ENCODE measurements around the gene ATXN2L. TPM values are rescaled to one million over a fixed set of nuclear protein-coding genes. Genes with fewer than 3 reads are reported as not detected.

ATXN2L gene
- total RNA-seq, 1 experiment from 2014 or later: 264 TPM

DNA sequence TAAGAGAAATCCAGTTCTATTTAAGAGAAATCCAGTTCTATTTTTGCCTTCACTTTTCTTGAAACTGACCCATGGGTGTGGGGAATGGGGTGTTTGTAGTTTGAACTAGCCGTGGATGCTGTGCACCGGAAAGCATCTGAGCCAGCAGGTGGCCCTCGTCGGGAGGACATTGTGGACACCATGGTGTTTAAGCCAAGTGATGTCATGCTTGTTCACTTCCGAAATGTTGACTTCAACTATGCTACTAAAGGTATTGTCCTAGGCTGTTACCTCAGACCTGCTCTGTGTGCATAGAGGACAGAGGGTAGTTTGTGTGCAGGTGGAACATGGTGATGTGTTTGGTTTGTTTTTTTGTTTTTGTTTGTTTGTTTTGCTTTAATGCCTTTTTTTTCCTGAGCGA, 3.3 kb downstream of the ATXN2L start:
- CTCF ChIA-PET: no interaction called here
- no peak overlapping the region for H3K27ac ChIP-seq (ENCODE audit: low read depth, low read length)

More for the DNA sequence above, 3.3 kb downstream of the ATXN2L start:
- Histone ChIP-seq H3K27me3 (ENCODE audit: insufficient read depth, low read length) (no peaks in the 10 kb centered on the region), H3K4me1 (ENCODE audit: control insufficient read depth in 1 of 2, insufficient read depth in 2 of 2, low read length in 2 of 2) (peaks cover 5 to 14% of the 10 kb centered on the region in 2 experiments; a peak in 3 of 4 replicates), H3K36me3 (ENCODE audit: control insufficient read depth in 1 of 2, insufficient read depth in 2 of 2, low read length in 2 of 2) (peaks cover 49 to 59% of the 10 kb centered on the region in 2 experiments), H4K20me1 (ENCODE audit: insufficient read depth) (peaks cover 17% of the 10 kb centered on the region; the same call in 1 of the 2 replicates), H3K4me3 (replicated peaks in 1 of 2; ENCODE audit: low read depth in 1 of 2, low read length in 2 of 2) (no peak overlapping the region), H2AFZ (ENCODE audit: low read depth, low read length, poor library complexity, severe bottlenecking) (no peak overlapping the region), H3K79me2 (ENCODE audit: insufficient read depth, low read length) (peaks cover 86% of the 10 kb centered on the region), H3K4me2 (ENCODE audit: low read length) (no peak overlapping the region), H3K9me3 (ENCODE audit: control insufficient read depth in 1 of 2, insufficient read depth in 1 of 2, low read depth in 1 of 2, low read length in 2 of 2) (no peaks in the 10 kb centered on the region), H3K9me2 (ENCODE audit: insufficient read depth) (no peaks in the 10 kb centered on the region), H3K9ac (ENCODE audit: low read length) (no peak overlapping the region)
- ATAC-seq (no peak), DNase-seq (ENCODE audit: low read depth, low spot score) (no peak)
- RAD21 ChIA-PET (ENCODE audit: low non-redundant PET in 1 of 2, low total read pairs in 2 of 2, uncharacterized antibody in 2 of 2, unreplicated experiment in 2 of 2): no interaction called here
- POLR2A ChIA-PET: no interaction called here
- intact Hi-C loops (cut with micrococcal nuclease): no loop called here
- TF ChIP-seq, protein P1, sequence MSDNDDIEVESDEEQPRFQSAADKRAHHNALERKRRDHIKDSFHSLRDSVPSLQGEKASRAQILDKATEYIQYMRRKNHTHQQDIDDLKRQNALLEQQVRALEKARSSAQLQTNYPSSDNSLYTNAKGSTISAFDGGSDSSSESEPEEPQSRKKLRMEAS (IDR thresholded peaks at IDR 0.05): no peak
- no peak for TF ChIP-seq SRF (IDR thresholded peaks at IDR 0.05; ENCODE audit: low read depth)
- no peak for TF ChIP-seq SP1 (IDR thresholded peaks at IDR 0.05; ENCODE audit: low read depth)
- no peak for TF ChIP-seq EGR1 (IDR thresholded peaks at IDR 0.05; ENCODE audit: low read depth)
- TF ChIP-seq EZH2phosphoT487 (IDR thresholded peaks at IDR 0.05; ENCODE audit: borderline replicate concordance): no peak
- TF ChIP-seq, protein P2, sequence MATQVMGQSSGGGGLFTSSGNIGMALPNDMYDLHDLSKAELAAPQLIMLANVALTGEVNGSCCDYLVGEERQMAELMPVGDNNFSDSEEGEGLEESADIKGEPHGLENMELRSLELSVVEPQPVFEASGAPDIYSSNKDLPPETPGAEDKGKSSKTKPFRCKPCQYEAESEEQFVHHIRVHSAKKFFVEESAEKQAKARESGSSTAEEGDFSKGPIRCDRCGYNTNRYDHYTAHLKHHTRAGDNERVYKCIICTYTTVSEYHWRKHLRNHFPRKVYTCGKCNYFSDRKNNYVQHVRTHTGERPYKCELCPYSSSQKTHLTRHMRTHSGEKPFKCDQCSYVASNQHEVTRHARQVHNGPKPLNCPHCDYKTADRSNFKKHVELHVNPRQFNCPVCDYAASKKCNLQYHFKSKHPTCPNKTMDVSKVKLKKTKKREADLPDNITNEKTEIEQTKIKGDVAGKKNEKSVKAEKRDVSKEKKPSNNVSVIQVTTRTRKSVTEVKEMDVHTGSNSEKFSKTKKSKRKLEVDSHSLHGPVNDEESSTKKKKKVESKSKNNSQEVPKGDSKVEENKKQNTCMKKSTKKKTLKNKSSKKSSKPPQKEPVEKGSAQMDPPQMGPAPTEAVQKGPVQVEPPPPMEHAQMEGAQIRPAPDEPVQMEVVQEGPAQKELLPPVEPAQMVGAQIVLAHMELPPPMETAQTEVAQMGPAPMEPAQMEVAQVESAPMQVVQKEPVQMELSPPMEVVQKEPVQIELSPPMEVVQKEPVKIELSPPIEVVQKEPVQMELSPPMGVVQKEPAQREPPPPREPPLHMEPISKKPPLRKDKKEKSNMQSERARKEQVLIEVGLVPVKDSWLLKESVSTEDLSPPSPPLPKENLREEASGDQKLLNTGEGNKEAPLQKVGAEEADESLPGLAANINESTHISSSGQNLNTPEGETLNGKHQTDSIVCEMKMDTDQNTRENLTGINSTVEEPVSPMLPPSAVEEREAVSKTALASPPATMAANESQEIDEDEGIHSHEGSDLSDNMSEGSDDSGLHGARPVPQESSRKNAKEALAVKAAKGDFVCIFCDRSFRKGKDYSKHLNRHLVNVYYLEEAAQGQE (IDR thresholded peaks at IDR 0.05; ENCODE audit: low read depth): no peak
- TF ChIP-seq, protein P3, sequence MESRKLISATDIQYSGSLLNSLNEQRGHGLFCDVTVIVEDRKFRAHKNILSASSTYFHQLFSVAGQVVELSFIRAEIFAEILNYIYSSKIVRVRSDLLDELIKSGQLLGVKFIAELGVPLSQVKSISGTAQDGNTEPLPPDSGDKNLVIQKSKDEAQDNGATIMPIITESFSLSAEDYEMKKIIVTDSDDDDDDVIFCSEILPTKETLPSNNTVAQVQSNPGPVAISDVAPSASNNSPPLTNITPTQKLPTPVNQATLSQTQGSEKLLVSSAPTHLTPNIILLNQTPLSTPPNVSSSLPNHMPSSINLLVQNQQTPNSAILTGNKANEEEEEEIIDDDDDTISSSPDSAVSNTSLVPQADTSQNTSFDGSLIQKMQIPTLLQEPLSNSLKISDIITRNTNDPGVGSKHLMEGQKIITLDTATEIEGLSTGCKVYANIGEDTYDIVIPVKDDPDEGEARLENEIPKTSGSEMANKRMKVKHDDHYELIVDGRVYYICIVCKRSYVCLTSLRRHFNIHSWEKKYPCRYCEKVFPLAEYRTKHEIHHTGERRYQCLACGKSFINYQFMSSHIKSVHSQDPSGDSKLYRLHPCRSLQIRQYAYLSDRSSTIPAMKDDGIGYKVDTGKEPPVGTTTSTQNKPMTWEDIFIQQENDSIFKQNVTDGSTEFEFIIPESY (IDR thresholded peaks at IDR 0.05; ENCODE audit: extremely low read depth, insufficient replicate concordance, low read length): no peak
- TF ChIP-seq EZH2 (IDR thresholded peaks at IDR 0.05): no peak
- no peak for TF ChIP-seq ZNF274 (IDR thresholded peaks at IDR 0.05; ENCODE audit: low read depth, low read length)
- TF ChIP-seq CEBPB (IDR thresholded peaks at IDR 0.05; ENCODE audit: low read depth): no peak
- no peak for TF ChIP-seq ZFX (IDR thresholded peaks at IDR 0.05)
- BruUV-seq (replicated peaks): no TSS peak
